ENCODE data around the gene PPP1R1B. TPM values are rescaled to one million over a fixed set of nuclear protein-coding genes. Genes with fewer than 3 reads are reported as not detected.

The PPP1R1B gene
- total RNA-seq, 1 experiment from 2014 or later = not detected

DNA sequence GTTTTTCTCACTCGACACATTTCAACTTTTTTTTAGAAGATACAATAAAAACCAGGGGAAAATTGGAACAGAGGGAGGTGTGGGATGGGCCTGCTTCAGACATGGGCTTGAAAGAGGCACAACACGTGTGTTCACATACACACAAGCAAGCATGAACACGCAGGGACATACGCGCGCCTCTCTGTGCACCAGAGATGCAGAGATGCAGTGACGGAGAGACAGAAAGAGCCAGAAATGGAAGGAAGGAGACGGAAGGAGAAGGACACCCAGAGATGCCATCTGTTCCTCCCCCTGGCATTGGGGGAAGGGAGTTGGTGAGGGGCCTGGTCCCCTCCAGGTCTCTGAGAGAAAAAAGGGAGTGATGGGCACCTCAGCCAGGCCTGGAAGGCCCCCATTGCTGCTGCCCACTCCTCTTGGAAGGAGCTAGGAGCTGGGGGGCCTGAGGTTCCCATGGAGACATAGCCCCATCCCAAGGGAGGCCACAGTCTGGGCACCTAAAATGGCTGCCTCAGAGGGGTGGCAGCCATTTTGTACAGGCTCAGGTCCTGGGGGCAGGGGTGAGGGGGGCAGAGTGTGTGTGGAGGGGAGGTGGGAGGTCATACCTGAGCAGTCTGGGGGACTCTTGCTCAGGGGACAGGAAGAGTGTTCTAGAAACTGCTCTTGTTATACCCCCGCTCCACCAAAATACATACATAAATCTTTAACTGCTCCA is 15.2 kb upstream of the PPP1R1B start:
- no peaks in the 10 kb centered on the region for H3K4me1 ChIP-seq (replicated peaks; ENCODE audit: insufficient read depth)
- no peaks in the 10 kb centered on the region for H3K9me2 ChIP-seq (ENCODE audit: insufficient read depth)
- CTCF ChIA-PET = no interaction called here
- no TSS peak for BruUV-seq (replicated peaks)
- no peak for DNase-seq
- H3F3A ChIP-seq (ENCODE audit: insufficient read depth, low read depth) = peaks cover 3% of the 10 kb centered on the region; the same call in 1 of the 2 replicates
- no peak overlapping the region for H3K4me2 ChIP-seq
- TF ChIP-seq, protein P1, sequence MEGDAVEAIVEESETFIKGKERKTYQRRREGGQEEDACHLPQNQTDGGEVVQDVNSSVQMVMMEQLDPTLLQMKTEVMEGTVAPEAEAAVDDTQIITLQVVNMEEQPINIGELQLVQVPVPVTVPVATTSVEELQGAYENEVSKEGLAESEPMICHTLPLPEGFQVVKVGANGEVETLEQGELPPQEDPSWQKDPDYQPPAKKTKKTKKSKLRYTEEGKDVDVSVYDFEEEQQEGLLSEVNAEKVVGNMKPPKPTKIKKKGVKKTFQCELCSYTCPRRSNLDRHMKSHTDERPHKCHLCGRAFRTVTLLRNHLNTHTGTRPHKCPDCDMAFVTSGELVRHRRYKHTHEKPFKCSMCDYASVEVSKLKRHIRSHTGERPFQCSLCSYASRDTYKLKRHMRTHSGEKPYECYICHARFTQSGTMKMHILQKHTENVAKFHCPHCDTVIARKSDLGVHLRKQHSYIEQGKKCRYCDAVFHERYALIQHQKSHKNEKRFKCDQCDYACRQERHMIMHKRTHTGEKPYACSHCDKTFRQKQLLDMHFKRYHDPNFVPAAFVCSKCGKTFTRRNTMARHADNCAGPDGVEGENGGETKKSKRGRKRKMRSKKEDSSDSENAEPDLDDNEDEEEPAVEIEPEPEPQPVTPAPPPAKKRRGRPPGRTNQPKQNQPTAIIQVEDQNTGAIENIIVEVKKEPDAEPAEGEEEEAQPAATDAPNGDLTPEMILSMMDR (conservative IDR thresholded peaks at IDR 0.05) = no peak
- TF ChIP-seq EZH2 (IDR thresholded peaks at IDR 0.05; ENCODE audit: low read depth) = no peak
- intact Hi-C loops (cut with micrococcal nuclease; ENCODE audit: unreplicated experiment) = no loop called here
- H3K27me3 ChIP-seq (ENCODE audit: insufficient read depth, low read depth) = peaks cover 29% of the 10 kb centered on the region
- H2AFZ ChIP-seq = no peak overlapping the region
- no peak overlapping the region for H3K27ac ChIP-seq
- no peak overlapping the region for H3K4me3 ChIP-seq
- POLR2A ChIA-PET (ENCODE audit: unreplicated experiment) = no interaction called here
- H4K20me1 ChIP-seq (ENCODE audit: insufficient read depth) = no peaks in the 10 kb centered on the region
- H3K9me3 ChIP-seq (ENCODE audit: insufficient read depth, low read depth) = no peaks in the 10 kb centered on the region
- no peaks in the 10 kb centered on the region for H3K36me3 ChIP-seq (ENCODE audit: low read depth)
- H3K79me2 ChIP-seq (ENCODE audit: low read depth) = no peaks in the 10 kb centered on the region

DNA sequence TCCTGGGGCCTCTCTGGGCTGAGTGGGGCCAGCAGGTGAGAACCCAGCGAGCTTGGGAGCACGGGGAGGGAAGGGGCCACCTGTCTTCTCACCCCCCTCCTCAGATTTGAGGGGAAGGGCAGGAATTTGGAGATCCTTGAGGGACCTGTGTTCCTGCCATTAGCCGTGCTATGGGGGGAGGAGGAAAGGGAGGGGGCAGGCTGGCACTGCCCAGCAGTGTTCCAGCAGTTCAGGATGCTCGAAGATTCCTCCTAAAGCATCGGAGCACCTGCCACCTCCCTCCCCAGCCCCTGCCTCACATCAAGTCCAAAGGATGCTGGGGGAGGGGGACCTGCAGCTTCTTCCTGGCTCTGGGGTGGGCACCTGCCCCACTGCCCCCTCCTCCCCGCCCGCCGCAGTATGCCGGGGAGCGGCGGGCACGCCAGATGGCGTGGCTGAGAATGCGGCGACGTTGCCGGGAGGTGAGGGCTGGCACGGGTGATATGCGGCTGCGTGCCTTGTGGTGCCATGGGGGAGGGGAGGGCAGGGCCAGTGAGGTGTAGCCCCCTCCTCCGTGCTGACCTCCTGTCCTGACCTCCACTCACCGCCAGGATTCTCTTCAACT is 14.4 kb upstream of the PPP1R1B start:
- Histone ChIP-seq H3K27ac (no peak overlapping the region), H3F3A (ENCODE audit: insufficient read depth, low read depth) (peaks cover 11% of the 10 kb centered on the region), H3K4me1 (replicated peaks; ENCODE audit: insufficient read depth) (no peaks in the 10 kb centered on the region), H4K20me1 (ENCODE audit: insufficient read depth) (no peaks in the 10 kb centered on the region), H3K27me3 (ENCODE audit: insufficient read depth, low read depth) (peaks cover 27% of the 10 kb centered on the region), H3K9me3 (ENCODE audit: insufficient read depth, low read depth) (no peaks in the 10 kb centered on the region), H2AFZ (no peak overlapping the region), H3K4me3 (no peak overlapping the region), H3K36me3 (ENCODE audit: low read depth) (no peaks in the 10 kb centered on the region), H3K79me2 (ENCODE audit: low read depth) (no peaks in the 10 kb centered on the region), H3K9me2 (ENCODE audit: insufficient read depth) (no peaks in the 10 kb centered on the region), H3K4me2 (no peak overlapping the region)
- ChIA-PET POLR2A (ENCODE audit: unreplicated experiment) (no interaction called here), CTCF (interaction anchor here (0.7 kb wide), 1 partner anchor 11 kb away, joined by 10 read pairs; no protein-coding TSS in a partner anchor)
- peak in 1 of 2 experiments; percentile 6 for DNase-seq
- TF ChIP-seq, protein P1 (conservative IDR thresholded peaks at IDR 0.05) = no peak
- no peak for TF ChIP-seq EZH2 (IDR thresholded peaks at IDR 0.05; ENCODE audit: low read depth)
- intact Hi-C loops (cut with micrococcal nuclease; ENCODE audit: unreplicated experiment) = no loop called here
- BruUV-seq (replicated peaks) = no TSS peak

- no TSS peak for BruUV-seq (replicated peaks)
- H2AFZ ChIP-seq = no peak overlapping the region
- H3K27ac ChIP-seq = no peak overlapping the region
- H3K9me2 ChIP-seq (ENCODE audit: insufficient read depth) = no peaks in the 10 kb centered on the region
- peak in 1 of 2 experiments; percentile 11 for DNase-seq
- no peaks in the 10 kb centered on the region for H3K36me3 ChIP-seq (ENCODE audit: low read depth)
- no peak overlapping the region for H3K4me3 ChIP-seq
- TF ChIP-seq EZH2 (IDR thresholded peaks at IDR 0.05; ENCODE audit: low read depth) = no peak
- TF ChIP-seq, protein P1 (conservative IDR thresholded peaks at IDR 0.05) = no peak
- POLR2A ChIA-PET (ENCODE audit: unreplicated experiment) = no interaction called here
- no peaks in the 10 kb centered on the region for H3K9me3 ChIP-seq (ENCODE audit: insufficient read depth, low read depth)
- H3F3A ChIP-seq (ENCODE audit: insufficient read depth, low read depth) = peaks cover 12% of the 10 kb centered on the region
- no peaks in the 10 kb centered on the region for H3K79me2 ChIP-seq (ENCODE audit: low read depth)
- no peak overlapping the region for H3K4me2 ChIP-seq
- CTCF ChIA-PET = no interaction called here
- intact Hi-C loops (cut with micrococcal nuclease; ENCODE audit: unreplicated experiment) = no loop called here
- peaks cover 27% of the 10 kb centered on the region for H3K27me3 ChIP-seq (ENCODE audit: insufficient read depth, low read depth)
- H4K20me1 ChIP-seq (ENCODE audit: insufficient read depth) = no peaks in the 10 kb centered on the region
- no peaks in the 10 kb centered on the region for H3K4me1 ChIP-seq (replicated peaks; ENCODE audit: insufficient read depth)
These were observed 13.8 kb upstream of the PPP1R1B start for GRCh38 chr17:39612935-39613464.

Measured in PC-9 (cell line).